Vagina (tissue), 2 donors: Measurements from ENCODE around the gene CGB7. TPM values are rescaled to one million over a fixed set of nuclear protein-coding genes. Genes with fewer than 3 reads are reported as not detected.
"Not testable (repeated sequence)": the region's sequence is repeated elsewhere in the genome, so short reads cannot be mapped to it uniquely, and the experiment has no call there.

Experiments used
- DNase-seq, 2 donors: peaks; one replicate each; pipeline ENCODE4 v3.0.0-alpha.2; 2017; ENCODE audit errors: extremely low spot score in 2 of 2
- H3K27ac ChIP-seq: fragments of 200-600 bp; sonication (generic); one replicate; pipeline ENCODE4 v1.5.1; 2019
- H3K27me3 ChIP-seq: fragments of 200-600 bp; sonication (generic); one replicate; pipeline ENCODE4 v1.5.1; 2019
- H3K36me3 ChIP-seq, 2 donors: fragments of 200-600 bp; sonication (generic); one replicate each; pipeline ENCODE4 v1.5.1; 2017 to 2019
- H3K4me1 ChIP-seq: fragments of 200-600 bp; sonication (generic); one replicate; pipeline ENCODE4 v1.5.1; 2019
- H3K4me3 ChIP-seq, 2 donors: fragments of 200-600 bp; sonication (generic); 1 replicate in 1 of 2; 2 replicates in 1 of 2; pipeline ENCODE4 v1.5.1; 2016 to 2019
- H3K9me3 ChIP-seq: fragments of 200-600 bp; sonication (generic); one replicate; pipeline ENCODE4 v1.5.1; 2019
- CTCF ChIP-seq, 3 experiments: fragments of 450-650 bp in 2 of 3; fragments of 200-600 bp in 1 of 3; sonication (generic) in 1 of 3; IDR thresholded peaks; one replicate each; pipeline ENCODE4 v1.5.1; 2017 to 2019; ENCODE audit warnings: antibody characterized with exemption in 3 of 3, mild to moderate bottlenecking in 2 of 3, moderate library complexity in 2 of 3
- POLR2A ChIP-seq, 2 donors: fragments of 450-650 bp; IDR thresholded peaks; one replicate each; pipeline ENCODE4 v1.6.1; 2017; ENCODE audit warnings: antibody characterized with exemption in 2 of 2, mild to moderate bottlenecking in 2 of 2, moderate library complexity in 2 of 2
- POLR2AphosphoS5 ChIP-seq, 2 donors: sonication (generic); formaldehyde crosslinking; IDR thresholded peaks; one replicate each; pipeline ENCODE4 v1.9.0; 2017; ENCODE audit warnings: antibody characterized with exemption in 2 of 2, mild to moderate bottlenecking in 2 of 2, low read depth in 1 of 2; ENCODE audit not compliant: insufficient read depth in 1 of 2
- intact Hi-C: fragments of 100-400 bp; cut with DNase I; formaldehyde crosslinking; loops from one replicate; pipeline ENCODE4 v1.15.1; 2023
- total RNA-seq: library from RNA; depleted of rRNA; stranded (reverse); fragments of >200 nt; gene quantifications from one replicate; pipeline ENCODE4 v1.2.3, GENCODE V29; 2016

CGB7 gene
- total RNA-seq, 1 donor from 2014 or later = 0.98 TPM

GRCh38 chr19:49036815-49037214 is 20.7 kb downstream of the CGB7 start, which contains the start of gene CGB1:
Gene CGB1, minus strand, starts transcription at chr19:49036895. Its CDS starts 184 bp downstream, at chr19:49036711.
- DNase-seq, H3K27me3 ChIP-seq, H3K4me1 ChIP-seq, intact Hi-C loops, H3K4me3 ChIP-seq, H3K36me3 ChIP-seq, H3K9me3 ChIP-seq, H3K27ac ChIP-seq: not testable (repeated sequence)

- H3K4me1 ChIP-seq, H3K27ac ChIP-seq, DNase-seq, intact Hi-C loops, H3K4me3 ChIP-seq, H3K27me3 ChIP-seq, H3K36me3 ChIP-seq, H3K9me3 ChIP-seq: not testable (repeated sequence)
Observed at GRCh38 chr19:49031642-49032301, 25.8 kb downstream of the CGB7 start, which contains the start of gene CGB2. Gene CGB2, plus strand, starts transcription at chr19:49031890. Its CDS starts 206 bp downstream, at chr19:49032096.

GRCh38 chr19:49030323-49030722 is 27.2 kb downstream of the CGB7 start:
- H3K27ac ChIP-seq, intact Hi-C loops, H3K9me3 ChIP-seq, H3K4me3 ChIP-seq, DNase-seq, H3K4me1 ChIP-seq, H3K27me3 ChIP-seq, H3K36me3 ChIP-seq: not testable (repeated sequence)

- H3K27me3 ChIP-seq, intact Hi-C loops, H3K27ac ChIP-seq, H3K4me3 ChIP-seq, H3K4me1 ChIP-seq, DNase-seq, H3K36me3 ChIP-seq, H3K9me3 ChIP-seq: not testable (repeated sequence)
Observed at GRCh38 chr19:49029749-49030148, 27.8 kb downstream of the CGB7 start.

GRCh38 chr19:49028686-49029085 is 28.9 kb downstream of the CGB7 start:
- not testable (repeated sequence) for H3K9me3 ChIP-seq, DNase-seq

GRCh38 chr19:49025599-49025998 is 31.9 kb downstream of the CGB7 start:
- H3K27me3 ChIP-seq, H3K36me3 ChIP-seq, intact Hi-C loops, DNase-seq, H3K27ac ChIP-seq, H3K9me3 ChIP-seq, H3K4me3 ChIP-seq, H3K4me1 ChIP-seq: not testable (repeated sequence)

More at GRCh38 chr19:49028686-49029085, 28.9 kb downstream of the CGB7 start:
- H3K27ac ChIP-seq, intact Hi-C loops, H3K4me3 ChIP-seq, H3K27me3 ChIP-seq, H3K4me1 ChIP-seq, H3K36me3 ChIP-seq: not testable (repeated sequence)

- H3K4me3 ChIP-seq, DNase-seq, intact Hi-C loops, H3K4me1 ChIP-seq, H3K27me3 ChIP-seq, H3K36me3 ChIP-seq, H3K9me3 ChIP-seq, H3K27ac ChIP-seq: not testable (repeated sequence)
Observed at GRCh38 chr19:49025088-49025487, 32.5 kb downstream of the CGB7 start.

- intact Hi-C loops, H3K27ac ChIP-seq, H3K4me1 ChIP-seq, H3K36me3 ChIP-seq, H3K27me3 ChIP-seq, DNase-seq, H3K9me3 ChIP-seq, H3K4me3 ChIP-seq: not testable (repeated sequence)
Observed at GRCh38 chr19:49024233-49024632, 33.3 kb downstream of the CGB7 start, which contains the start of gene CGB3. Gene CGB3, minus strand, starts transcription at chr19:49024333. Its CDS starts 362 bp downstream, at chr19:49023971.

GRCh38 chr19:49022116-49022515 is 35.4 kb downstream of the CGB7 start:
- no peak for DNase-seq
- no peaks in the 10 kb centered on the region for H3K36me3 ChIP-seq
- intact Hi-C loops = no loop called here

More at GRCh38 chr19:49022116-49022515, 35.4 kb downstream of the CGB7 start:
- Histone ChIP-seq H3K27ac (no peak overlapping the region), H3K4me3 (no peak overlapping the region), H3K4me1 (peaks cover 26% of the 10 kb centered on the region), H3K27me3 (peaks cover 6% of the 10 kb centered on the region), H3K9me3 (no peaks in the 10 kb centered on the region)
- TF ChIP-seq POLR2AphosphoS5 (IDR thresholded peaks at IDR 0.05; ENCODE audit: insufficient read depth in 1 of 2, low read depth in 1 of 2) (no peak), POLR2A (IDR thresholded peaks at IDR 0.05) (no peak), CTCF (IDR thresholded peaks at IDR 0.05) (no peak)
